ENCODE data around the gene PFDN5.

- TF ChIP-seq POLR2A (IDR thresholded peaks at IDR 0.05; ENCODE audit: low read depth, low read length) (peak; percentile 72), TAF1 (IDR thresholded peaks at IDR 0.05; ENCODE audit: low read depth, low read length) (peak; percentile 60)
These were observed 43.6 kb upstream of the PFDN5 start for GRCh38 chr12:53251477-53252348.

Data from GM12891 (cell line).